ENCODE results near the gene FZD4. TPM values are rescaled to one million over a fixed set of nuclear protein-coding genes. Genes with fewer than 3 reads are reported as not detected.

The FZD4 gene
- total and polyA plus RNA-seq, 2 donors (not counting 3 experiments of a cell fraction or from before 2014, with no cell fraction given), result 56.6 to 112 TPM

DNA sequence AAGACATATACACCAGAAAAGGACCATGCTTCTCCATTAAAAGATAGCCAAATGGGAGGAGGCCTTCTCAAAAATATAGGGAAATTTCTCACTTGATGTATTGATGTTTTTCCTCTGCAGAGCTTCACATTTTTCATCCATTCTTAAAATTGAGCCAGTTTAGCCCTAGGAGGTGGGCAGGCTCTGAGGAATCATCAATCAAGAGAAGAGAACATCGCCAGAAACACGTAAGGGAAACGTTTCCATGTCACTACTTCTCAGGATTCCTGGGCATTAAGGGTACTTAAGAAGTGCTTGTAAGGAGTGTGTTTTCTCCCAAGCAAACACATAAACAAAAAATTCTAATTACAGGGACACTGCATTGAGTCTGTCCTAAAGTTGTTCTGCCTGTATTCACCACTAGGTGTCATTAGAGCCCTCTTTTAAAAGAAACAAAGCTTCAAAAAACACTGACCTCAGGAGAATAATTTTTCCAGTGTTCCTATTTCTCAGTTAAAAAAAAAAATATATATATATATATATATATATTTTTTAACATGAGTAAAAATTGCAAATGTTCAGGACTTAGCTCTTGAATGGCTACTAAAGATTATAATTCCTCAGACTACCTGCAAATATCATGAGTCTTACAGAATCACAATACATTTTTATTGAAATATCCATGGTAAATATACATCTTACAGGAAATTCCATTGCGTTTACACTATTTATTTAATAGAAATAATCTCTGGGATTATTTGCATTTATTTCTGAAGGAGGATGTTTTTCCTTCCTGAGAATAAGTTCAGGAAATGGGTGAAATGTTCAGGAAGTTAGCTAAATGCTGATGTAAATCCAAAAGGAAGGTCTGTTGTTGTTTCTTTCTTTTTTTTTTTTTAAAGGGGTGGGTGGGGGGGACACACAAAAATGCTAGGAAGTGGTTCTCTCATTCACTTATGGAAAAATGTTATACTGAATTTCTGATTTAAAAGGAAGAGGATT lies 16.0 kb downstream of the FZD4 start:
- H3K4me1 ChIP-seq (ENCODE audit: control insufficient read depth, extremely low read depth, insufficient read depth, low read length), result peaks cover 73% of the 10 kb centered on the region
- peak overlapping the region; percentile 79 for H3K9ac ChIP-seq (replicated peaks; ENCODE audit: extremely low read depth, insufficient read depth, low read length)
- H3K4me2 ChIP-seq (ENCODE audit: insufficient read depth, low read length), result peak overlapping the region; percentile 74
- peak overlapping the region in 1 of 3 experiments; percentile 25 for H3K4me3 ChIP-seq (replicated peaks in 1 of 3; ENCODE audit: insufficient read depth in 1 of 3, low read depth in 1 of 3, low read length in 3 of 3)
- no peak overlapping the region for H2AFZ ChIP-seq (ENCODE audit: low read depth, low read length)
- DNase-seq (ENCODE audit: low read depth, low spot score) (peak; percentile 85), FAIRE-seq (peak; percentile 77)
- H3K36me3 ChIP-seq (ENCODE audit: control insufficient read depth in 2 of 2, extremely low read depth in 1 of 2, insufficient read depth in 2 of 2, low read length in 2 of 2), result peaks cover 0 to 1% of the 10 kb centered on the region in 2 experiments
- TF ChIP-seq EZH2 (IDR thresholded peaks at IDR 0.05; ENCODE audit: borderline replicate concordance, low read depth, low read length, severe bottlenecking), result no peak
- peak; percentile 65 for TF ChIP-seq GATA2 (IDR thresholded peaks at IDR 0.05; ENCODE audit: insufficient read depth, insufficient read length, low read depth, low read length)
- peak; percentile 81 for TF ChIP-seq JUN (IDR thresholded peaks at IDR 0.05; ENCODE audit: borderline replicate concordance, insufficient read depth, insufficient read length, low read depth)
- TF ChIP-seq MYC (IDR thresholded peaks at IDR 0.05; ENCODE audit: low read depth, low read length), result no peak
- TF ChIP-seq FOS (IDR thresholded peaks at IDR 0.05; ENCODE audit: borderline replicate concordance, insufficient read depth, low read length), result peak; percentile 49
- peak; percentile 36 for TF ChIP-seq POLR2AphosphoS5 (IDR thresholded peaks at IDR 0.05; ENCODE audit: insufficient read depth, low read depth, low read length)
- TF ChIP-seq, protein P1, sequence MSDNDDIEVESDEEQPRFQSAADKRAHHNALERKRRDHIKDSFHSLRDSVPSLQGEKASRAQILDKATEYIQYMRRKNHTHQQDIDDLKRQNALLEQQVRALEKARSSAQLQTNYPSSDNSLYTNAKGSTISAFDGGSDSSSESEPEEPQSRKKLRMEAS (IDR thresholded peaks at IDR 0.05; ENCODE audit: insufficient read depth, insufficient read length), result no peak
- TF ChIP-seq, protein P2, sequence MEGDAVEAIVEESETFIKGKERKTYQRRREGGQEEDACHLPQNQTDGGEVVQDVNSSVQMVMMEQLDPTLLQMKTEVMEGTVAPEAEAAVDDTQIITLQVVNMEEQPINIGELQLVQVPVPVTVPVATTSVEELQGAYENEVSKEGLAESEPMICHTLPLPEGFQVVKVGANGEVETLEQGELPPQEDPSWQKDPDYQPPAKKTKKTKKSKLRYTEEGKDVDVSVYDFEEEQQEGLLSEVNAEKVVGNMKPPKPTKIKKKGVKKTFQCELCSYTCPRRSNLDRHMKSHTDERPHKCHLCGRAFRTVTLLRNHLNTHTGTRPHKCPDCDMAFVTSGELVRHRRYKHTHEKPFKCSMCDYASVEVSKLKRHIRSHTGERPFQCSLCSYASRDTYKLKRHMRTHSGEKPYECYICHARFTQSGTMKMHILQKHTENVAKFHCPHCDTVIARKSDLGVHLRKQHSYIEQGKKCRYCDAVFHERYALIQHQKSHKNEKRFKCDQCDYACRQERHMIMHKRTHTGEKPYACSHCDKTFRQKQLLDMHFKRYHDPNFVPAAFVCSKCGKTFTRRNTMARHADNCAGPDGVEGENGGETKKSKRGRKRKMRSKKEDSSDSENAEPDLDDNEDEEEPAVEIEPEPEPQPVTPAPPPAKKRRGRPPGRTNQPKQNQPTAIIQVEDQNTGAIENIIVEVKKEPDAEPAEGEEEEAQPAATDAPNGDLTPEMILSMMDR (IDR thresholded peaks at IDR 0.05; ENCODE audit: extremely low read depth in 1 of 2, insufficient read depth in 1 of 2, low read depth in 1 of 2, low read length in 2 of 2), result peak; percentile 41 to 49
- TF ChIP-seq POLR2A (IDR thresholded peaks at IDR 0.05; ENCODE audit: low read depth, low read length), result peak; percentile 1
- dilution Hi-C loops (cut with MboI; ENCODE audit: extremely low pct_ligation_motif_present, low sequenced_read_pairs), result no loop called here
- peak overlapping the region; percentile 89 for H3K27ac ChIP-seq (ENCODE audit: insufficient read depth, low read depth, low read length)
- peaks cover 29% of the 10 kb centered on the region for H3K79me2 ChIP-seq (ENCODE audit: control insufficient read depth, insufficient read depth, low read length)
- BruUV-seq (replicated peaks), result TSS peak; percentile 15
- intact Hi-C loops (cut with micrococcal nuclease), result loop anchor here (1.0 to 5.0 kb wide), 14 partner anchors 16 to 482 kb away; partner anchors contain the start of gene FZD4
- H3K9me1 ChIP-seq (replicated peaks; ENCODE audit: control insufficient read depth, extremely low read depth, insufficient read depth, low read length), result no peaks in the 10 kb centered on the region
- ChIA-PET POLR2A (interaction anchor here (0.6 to 3.1 kb wide), 3 partner anchors 13 to 16 kb away, joined by 3 to 23 read pairs (median 4); partner anchors contain the start of gene FZD4), CTCF (interaction anchor here (0.6 to 6.3 kb wide), 52 partner anchors 9 to 939 kb away, joined by 3 to 122 read pairs (median 5); partner anchors contain the start of genes FZD4 and TMEM135)
- no peaks in the 10 kb centered on the region for H3K27me3 ChIP-seq (ENCODE audit: control insufficient read depth in 2 of 2, insufficient read depth in 2 of 2, low read length in 2 of 2)
- H3K9me3 ChIP-seq (replicated peaks; ENCODE audit: control insufficient read depth, insufficient read depth, low read length), result no peaks in the 10 kb centered on the region
- H4K20me1 ChIP-seq (replicated peaks; ENCODE audit: control insufficient read depth, extremely low read depth, insufficient read depth, low read length), result no peaks in the 10 kb centered on the region
